ELF-1 (cell line): ENCODE results near the gene ADAMTSL4.
A peak's percentile ranks its signal among the peaks of the same experiment; 100 is the strongest.

Experiments used
- DNase-seq: peaks from one replicate; pipeline ENCODE4 v3.0.0-alpha.2; 2016; ENCODE audit warnings: low read depth, low spot score

Gene ADAMTSL4

DNA sequence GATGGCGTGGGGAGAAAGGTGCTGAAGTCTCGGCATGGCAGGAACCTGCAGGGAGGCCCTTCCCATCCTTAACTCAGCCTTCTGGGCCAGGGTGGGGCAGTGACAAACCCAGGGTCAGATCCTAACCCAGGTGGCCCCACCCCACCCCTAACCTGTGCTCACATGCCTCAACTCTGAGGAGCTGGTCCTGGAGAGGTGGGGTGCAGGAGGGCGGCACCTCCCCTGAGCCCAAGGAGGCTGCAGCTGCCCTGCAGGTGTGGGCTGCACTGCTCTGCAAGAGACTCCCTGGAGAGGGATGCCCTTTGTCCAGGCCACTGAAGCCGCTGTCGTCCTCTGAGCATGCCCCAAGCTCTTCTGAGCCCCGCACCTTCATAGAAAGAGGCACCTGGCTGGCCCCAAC lies 15.2 kb upstream of the ADAMTSL4 start:
- DNase-seq = no peak

DNA sequence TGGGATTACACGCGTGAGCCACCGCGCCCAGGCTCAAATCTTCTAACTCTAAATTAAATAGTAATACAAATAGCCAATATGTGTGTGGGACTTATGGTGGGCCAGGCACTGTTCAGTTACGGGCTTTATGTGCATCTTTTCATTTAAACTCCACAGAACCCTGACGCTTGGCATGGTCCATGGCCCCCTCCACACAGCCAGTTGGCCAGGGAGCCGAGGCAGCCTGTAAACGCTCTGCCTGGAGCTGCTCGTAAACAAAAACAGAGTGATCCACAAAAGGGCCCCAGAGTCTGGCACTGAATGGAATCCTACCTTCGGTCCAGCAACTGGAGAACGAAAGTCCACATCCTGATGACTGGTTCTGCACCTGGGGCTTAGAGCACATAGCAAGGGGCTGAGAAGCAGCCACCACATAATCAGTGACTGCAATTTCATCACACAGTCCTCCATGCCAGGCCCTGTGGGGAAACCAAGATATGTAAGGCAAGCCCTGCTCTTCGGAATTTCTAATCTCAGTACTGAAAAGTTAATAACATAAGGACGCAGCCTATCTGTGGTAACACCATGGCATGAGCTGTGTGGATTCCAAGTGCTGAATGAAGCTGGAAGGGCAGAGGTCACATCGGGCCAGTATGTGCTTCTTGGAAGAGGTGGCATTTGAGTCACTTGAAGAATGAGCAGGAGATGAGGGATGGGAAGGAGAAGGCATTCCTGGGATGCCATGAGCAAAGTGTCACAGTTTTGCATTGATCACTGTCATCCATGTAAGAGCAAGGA lies 13.5 kb upstream of the ADAMTSL4 start:
- DNase-seq = peak; percentile 55

DNA sequence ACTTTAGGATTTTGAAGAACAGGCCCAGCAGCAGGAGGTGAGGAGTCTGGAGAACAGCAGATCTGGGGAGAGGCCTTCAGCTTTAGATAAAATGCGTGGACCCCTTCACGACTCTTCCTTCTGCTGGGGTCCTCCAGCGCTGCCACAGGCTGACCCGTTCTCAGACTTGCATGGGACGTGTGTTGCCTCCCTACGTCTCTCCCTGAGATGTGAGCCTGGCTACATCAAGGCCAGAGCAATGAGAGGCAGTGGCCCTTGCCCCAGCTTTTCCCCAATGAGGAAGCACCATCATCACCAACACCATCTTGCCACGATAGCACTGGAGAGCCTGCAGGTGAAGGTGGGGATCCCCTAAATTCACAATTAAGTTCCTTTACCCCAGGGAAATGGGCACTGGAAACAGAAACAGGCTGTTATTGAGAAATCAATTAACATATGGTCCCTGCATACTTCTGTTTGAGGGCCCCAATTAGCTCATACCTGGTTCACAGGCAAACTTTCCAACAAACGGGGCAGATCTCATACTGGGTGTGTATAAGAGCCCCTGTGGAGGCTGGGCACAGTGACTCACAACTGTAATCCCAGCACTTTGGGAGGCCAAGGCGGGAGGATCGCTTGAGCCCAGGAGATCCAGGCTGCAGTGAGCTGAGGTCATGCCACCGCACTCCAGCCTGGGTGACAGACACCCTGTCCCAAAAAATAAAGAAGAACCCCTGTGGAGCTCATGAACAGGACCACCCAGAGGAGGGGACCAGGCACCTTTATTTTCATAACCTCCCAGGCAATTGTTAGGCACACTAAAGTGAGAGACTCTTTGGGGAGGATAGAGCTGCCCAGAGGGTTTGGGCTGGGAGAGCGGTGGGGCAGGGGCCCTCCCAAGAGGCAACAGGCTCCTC lies 12.1 kb upstream of the ADAMTSL4 start:
- no peak for DNase-seq

DNA sequence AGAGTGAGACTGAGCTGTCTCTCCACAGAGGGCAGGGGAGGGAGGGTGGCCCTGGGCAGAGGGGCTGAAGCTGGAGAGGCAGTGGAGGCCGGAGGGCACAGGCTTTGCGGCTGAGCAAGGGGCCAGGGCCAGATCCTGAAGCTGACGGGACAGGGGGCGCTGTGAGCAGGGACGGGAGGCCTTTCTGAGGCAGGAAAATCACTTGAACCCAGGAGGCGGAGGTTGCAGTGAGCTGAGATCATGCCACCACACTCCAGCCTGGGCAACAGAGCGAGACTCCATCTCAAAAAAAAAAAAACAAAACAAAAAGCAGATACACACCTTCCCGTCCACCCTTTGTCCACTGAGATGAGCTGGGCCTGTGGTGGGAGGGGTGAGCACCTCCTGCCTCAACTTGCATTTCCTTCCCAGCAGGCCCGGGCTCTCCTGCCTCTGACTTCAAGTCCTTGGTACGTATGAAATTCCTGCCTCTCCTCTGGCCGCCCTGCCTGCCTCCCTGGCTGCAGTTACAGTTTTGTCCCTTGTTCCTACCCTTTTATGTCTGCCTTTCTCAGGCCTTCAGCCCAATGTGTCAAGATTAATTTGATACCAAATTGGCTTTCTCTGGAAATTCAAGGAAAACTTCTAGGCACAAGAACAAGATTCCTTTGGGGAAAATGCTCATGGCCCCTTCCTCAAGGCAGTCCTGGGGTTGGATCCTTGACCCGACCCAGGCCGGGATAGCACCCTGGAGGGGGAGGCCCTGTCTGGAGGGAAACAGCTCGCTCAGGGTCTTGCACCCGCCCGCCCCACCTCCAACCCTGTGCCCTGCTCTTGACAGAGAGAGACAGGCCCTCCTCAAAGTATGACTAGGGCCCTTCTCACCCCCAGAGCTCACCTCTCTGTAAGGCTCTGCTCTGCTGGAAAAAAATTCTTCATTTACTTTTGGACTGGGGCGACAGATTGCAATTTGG lies 11.2 kb upstream of the ADAMTSL4 start:
- peak; percentile 54 for DNase-seq

DNA sequence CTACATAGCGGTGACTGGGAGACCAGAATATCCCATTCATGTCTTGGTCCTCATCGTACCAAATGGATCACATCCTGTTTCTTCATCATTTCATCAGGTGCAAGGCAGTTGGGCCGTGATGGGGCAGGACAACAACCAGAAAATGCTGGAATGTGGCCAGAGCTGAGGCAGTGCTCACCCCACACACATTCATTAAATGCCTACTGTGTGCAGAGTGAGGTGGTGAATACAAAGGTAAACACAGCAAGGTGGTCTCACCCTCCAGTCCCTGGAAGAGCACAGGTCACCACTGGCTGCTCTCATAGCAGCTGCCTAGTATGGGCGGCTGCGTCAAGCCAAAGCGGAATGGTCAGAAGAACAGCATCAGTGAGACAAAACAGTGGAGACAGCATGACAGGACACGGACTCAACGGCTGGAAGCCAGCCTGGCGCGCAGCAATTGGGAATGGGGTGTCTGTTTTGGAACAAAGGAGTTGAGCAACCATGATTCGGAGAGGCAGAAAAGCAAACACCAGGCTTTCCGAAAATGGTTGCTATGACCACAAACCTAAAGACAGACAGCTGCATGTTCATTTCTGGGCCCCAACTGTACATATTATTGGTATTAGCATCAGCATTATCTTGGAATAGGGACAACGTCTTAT lies 5.6 kb upstream of the ADAMTSL4 start:
- no peak for DNase-seq

- DNase-seq = no peak
These were observed 5.0 kb upstream of the ADAMTSL4 start for GRCh38 chr1:150544204-150544603.

- no peak for DNase-seq
These were observed 3.6 kb upstream of the ADAMTSL4 start for GRCh38 chr1:150545486-150546032.

- no peak for DNase-seq
These were observed 2.8 kb upstream of the ADAMTSL4 start for GRCh38 chr1:150546294-150546937.

DNA sequence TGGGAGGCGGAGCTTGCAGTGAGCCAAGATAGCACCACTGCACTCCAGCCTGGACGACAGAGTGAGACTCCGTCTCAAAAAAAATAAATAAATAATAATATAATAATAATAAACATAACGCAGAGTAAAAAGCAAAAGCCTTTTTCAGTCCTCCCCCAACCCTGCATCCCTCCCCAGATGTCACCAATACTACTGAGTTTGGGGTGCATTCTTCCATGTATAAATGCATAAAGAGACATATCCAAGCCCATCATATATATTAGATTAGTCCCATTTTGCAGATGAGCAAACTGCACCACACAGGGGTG lies 930 bp upstream of the ADAMTSL4 start:
- DNase-seq = no peak

DNA sequence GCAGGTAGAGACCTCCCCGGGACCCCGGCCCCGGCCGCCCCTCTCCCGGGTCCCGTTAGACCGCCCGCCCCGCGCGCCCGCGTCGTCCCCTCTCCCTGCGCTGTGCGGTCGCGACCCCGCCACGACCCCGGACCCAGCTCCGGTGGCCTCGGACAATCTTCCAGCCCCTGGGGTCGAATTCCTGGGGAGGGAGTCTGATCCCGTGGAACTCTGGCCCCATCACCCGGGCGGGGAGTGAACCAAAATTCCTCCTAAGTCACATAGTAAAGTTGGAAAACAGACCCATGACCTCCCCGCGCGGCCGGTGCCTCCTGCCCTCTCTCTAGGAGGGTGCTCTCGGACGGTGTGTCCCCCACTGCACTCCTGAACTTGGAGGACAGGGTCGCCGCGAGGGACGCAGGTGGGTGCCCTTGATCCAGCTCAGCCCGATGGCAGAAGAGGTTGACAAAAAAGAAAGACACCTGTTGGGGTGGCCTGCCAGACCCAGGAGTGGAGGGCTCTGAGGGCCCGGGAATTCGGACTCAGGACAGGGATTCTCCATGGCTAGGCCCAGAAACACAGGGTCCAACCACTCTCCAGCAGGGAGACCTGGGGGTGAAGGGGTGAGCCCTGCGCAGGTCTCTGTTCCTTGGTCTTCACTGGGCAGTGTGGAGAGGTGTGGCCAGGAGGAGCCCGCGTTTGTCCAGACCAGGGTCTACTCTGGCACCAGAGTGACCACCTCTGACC lies 451 bp downstream of the ADAMTSL4 start:
- DNase-seq = peak; percentile 74

DNA sequence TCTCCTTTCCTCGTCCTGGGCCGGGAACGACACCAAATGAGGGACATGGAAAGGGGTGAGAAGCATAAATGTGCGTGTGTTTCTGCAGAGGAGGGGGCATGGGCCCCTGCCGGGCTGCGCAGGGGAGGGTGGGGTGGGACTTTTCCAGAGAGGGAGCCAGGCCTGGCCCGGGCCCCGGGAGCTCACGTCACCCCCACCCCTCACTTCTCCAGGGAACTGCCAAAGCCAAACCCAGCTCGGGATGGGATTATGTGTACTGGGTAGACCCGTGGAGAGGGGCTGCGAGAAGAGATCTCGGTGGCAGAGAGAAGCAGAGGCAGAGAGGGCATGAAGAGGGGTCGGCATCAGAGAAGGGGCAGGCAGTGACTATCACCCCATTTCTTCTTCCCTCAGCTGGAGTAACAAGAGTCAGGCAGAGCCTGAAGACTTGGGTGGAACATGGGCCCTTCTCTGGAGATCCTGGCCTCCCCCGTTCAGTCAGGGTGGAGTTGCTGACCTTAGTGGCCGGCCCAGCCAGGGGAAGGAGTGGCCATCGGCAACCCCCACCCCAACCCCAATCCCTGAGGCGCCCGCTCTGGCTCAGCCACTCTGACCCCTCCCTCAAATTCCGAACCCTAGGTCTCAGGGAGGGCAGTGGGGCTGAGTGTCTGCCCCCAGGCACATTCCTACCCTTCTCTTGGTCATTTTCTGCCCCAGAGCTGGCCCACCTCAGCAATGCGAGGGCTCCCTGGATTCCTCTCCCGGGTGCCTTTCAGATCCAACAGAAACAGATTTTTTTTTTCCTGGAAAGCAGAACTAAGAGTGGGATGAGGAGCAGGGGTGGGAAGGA lies 1.2 kb downstream of the ADAMTSL4 start:
- DNase-seq = peak; percentile 92

DNA sequence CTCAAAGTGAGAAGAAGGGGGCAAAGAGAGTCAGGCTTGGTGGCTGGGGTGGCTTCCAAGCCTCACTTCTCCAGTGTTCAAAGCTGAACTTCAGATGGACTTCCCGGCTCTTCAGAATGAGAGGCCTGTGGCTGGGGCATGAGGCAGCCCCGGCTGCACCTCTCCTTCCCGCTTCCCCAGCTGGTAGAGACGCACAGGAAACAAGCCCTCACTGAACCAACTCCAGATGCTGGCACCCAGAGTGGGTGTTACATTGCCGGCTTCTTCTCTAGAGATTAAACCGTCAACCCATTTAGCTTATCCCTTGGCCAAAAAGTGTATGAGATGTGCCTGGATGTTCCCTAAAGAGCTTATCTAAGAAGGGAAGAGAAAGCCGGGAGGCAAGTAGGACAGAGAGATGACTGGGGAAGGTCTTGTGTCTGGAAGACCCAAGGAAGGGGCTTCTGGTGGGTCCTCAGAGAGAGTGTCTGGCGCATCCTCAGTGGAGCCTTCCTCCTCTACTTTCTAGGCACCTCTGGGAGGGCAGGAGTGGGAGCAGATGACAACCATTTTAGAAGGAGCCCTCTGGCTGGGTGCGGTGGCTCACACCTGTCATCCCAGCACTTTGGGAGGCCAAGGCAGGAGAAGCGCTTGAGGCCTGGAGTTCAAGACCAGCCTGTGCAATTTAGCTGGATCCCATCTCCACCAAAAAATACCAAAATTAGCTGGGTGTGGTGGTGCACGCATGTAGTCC lies 2.0 kb downstream of the ADAMTSL4 start:
- no peak for DNase-seq

- peak; percentile 64 for DNase-seq
These were observed 2.5 kb downstream of the ADAMTSL4 start for GRCh38 chr1:150551784-150552127.

- DNase-seq = peak; percentile 88
These were observed 3.1 kb downstream of the ADAMTSL4 start for GRCh38 chr1:150552128-150552910.

DNA sequence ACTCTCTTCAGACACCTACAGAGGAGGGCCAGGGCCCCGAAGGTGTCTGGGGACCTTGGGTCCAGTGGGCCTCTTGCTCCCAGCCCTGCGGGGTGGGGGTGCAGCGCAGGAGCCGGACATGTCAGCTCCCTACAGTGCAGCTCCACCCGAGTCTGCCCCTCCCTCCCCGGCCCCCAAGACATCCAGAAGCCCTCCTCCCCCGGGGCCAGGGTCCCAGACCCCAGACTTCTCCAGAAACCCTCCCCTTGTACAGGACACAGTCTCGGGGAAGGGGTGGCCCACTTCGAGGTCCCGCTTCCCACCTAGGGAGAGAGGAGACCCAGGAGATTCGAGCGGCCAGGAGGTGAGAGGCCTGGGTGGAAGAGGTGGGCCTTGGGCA lies 3.7 kb downstream of the ADAMTSL4 start:
- DNase-seq = no peak

GRCh38 chr1:150553392-150554085 lies 4.3 kb downstream of the ADAMTSL4 start:
- no peak for DNase-seq

GRCh38 chr1:150554086-150554452 lies 4.9 kb downstream of the ADAMTSL4 start:
- no peak for DNase-seq
